ENCODE results near the gene SUPT3H. TPM values are rescaled to one million over a fixed set of nuclear protein-coding genes. Genes with fewer than 3 reads are reported as not detected.
"Not testable (repeated sequence)": the region's sequence is repeated elsewhere in the genome, so short reads cannot be mapped to it uniquely, and the experiment has no call there.

The SUPT3H gene
- total and polyA plus RNA-seq, 5 donors: 3.1 to 4.5 (median 4.1) TPM

DNA sequence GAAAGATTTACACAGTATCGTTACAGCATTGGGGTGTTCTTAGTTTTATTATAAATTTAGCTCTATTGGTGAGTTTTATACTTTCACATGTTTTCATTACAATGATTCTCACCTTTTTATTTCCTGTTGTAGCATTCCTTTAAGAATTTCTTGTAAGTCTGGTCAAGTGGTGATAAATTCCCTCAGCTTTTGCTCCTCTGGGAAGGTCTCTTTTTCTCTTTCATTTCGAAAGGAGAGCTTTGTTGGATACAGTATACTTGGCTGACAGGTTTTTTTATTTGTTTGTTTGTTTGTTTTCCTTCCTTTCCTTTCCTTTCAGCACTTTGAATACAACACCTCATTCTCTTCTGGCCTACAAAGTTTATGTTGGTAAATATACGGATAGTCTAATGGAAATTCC, 299.3 kb downstream of the SUPT3H start:
- ATAC-seq (no peak), DNase-seq (no peak)
- H3K4me3 ChIP-seq (ENCODE audit: low read length): no peak overlapping the region
- H3K27me3 ChIP-seq (ENCODE audit: control insufficient read depth, insufficient read depth): no peaks in the 10 kb centered on the region
- H3K9me3 ChIP-seq (ENCODE audit: control insufficient read depth, low read length): no peaks in the 10 kb centered on the region
- no peak overlapping the region for H3K27ac ChIP-seq (ENCODE audit: low read length)
- intact Hi-C loops (cut with DNase I): no loop called here
- 97% methylated on average over 3 of the region's 3 CpGs for WGBS
- no peaks in the 10 kb centered on the region for H3K4me1 ChIP-seq (ENCODE audit: control insufficient read depth, insufficient read depth, low read length)

GRCh38 chr6:45076217-45076930, 301.4 kb downstream of the SUPT3H start:
- no peak for DNase-seq
- Histone ChIP-seq H3K4me3 (ENCODE audit: low read length) (no peak overlapping the region), H3K27me3 (ENCODE audit: control insufficient read depth, insufficient read depth) (no peaks in the 10 kb centered on the region), H3K27ac (ENCODE audit: low read length) (no peak overlapping the region), H3K4me1 (ENCODE audit: control insufficient read depth, insufficient read depth, low read length) (no peaks in the 10 kb centered on the region), H3K9me3 (ENCODE audit: control insufficient read depth, low read length) (no peaks in the 10 kb centered on the region)
- intact Hi-C loops (cut with DNase I): no loop called here
- 93% methylated on average over 2 of the region's 2 CpGs for WGBS
- ATAC-seq: no peak

GRCh38 chr6:45075246-45075645, 302.5 kb downstream of the SUPT3H start:
- no peaks in the 10 kb centered on the region for H3K9me3 ChIP-seq (ENCODE audit: control insufficient read depth, low read length)
- H3K4me3 ChIP-seq (ENCODE audit: low read length): no peak overlapping the region
- WGBS: 71% methylated on average over 2 of the region's 2 CpGs
- DNase-seq: no peak
- no peak for ATAC-seq
- no peaks in the 10 kb centered on the region for H3K27me3 ChIP-seq (ENCODE audit: control insufficient read depth, insufficient read depth)
- no peak overlapping the region for H3K27ac ChIP-seq (ENCODE audit: low read length)
- intact Hi-C loops (cut with DNase I): no loop called here
- H3K4me1 ChIP-seq (ENCODE audit: control insufficient read depth, insufficient read depth, low read length): no peaks in the 10 kb centered on the region

GRCh38 chr6:45074439-45074838, 303.3 kb downstream of the SUPT3H start:
- WGBS: 81% methylated on average over 1 of the region's 1 CpG
- Histone ChIP-seq H3K27me3 (ENCODE audit: control insufficient read depth, insufficient read depth) (no peaks in the 10 kb centered on the region), H3K9me3 (ENCODE audit: control insufficient read depth, low read length) (no peaks in the 10 kb centered on the region), H3K4me3 (ENCODE audit: low read length) (no peak overlapping the region), H3K4me1 (ENCODE audit: control insufficient read depth, insufficient read depth, low read length) (no peaks in the 10 kb centered on the region), H3K27ac (ENCODE audit: low read length) (no peak overlapping the region)
- no peak for ATAC-seq
- intact Hi-C loops (cut with DNase I): no loop called here
- no peak for DNase-seq

DNA sequence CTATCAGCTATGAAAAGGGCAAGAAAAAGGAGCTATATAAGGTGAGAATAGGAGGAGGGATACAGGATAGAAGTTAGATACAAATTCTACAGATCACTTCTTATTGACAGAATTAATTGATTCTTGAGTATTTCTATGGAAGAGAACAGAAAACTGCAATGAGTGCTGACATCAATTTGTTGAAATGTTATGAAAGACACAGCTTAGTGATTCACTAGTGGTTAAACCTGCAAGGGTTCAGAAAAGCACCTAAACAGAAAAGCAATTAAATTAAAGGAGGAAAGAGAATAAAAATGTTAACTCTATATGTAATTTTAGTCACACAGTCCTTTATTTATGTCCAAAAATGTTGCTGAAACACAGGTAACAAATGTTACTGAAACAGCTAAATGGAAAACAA, 304.0 kb downstream of the SUPT3H start:
- ATAC-seq: no peak
- no peaks in the 10 kb centered on the region for H3K4me1 ChIP-seq (ENCODE audit: control insufficient read depth, insufficient read depth, low read length)
- H3K27me3 ChIP-seq (ENCODE audit: control insufficient read depth, insufficient read depth): no peaks in the 10 kb centered on the region
- no peaks in the 10 kb centered on the region for H3K9me3 ChIP-seq (ENCODE audit: control insufficient read depth, low read length)
- intact Hi-C loops (cut with DNase I): no loop called here
- no peak overlapping the region for H3K27ac ChIP-seq (ENCODE audit: low read length)
- no peak for DNase-seq
- no peak overlapping the region for H3K4me3 ChIP-seq (ENCODE audit: low read length)

DNA sequence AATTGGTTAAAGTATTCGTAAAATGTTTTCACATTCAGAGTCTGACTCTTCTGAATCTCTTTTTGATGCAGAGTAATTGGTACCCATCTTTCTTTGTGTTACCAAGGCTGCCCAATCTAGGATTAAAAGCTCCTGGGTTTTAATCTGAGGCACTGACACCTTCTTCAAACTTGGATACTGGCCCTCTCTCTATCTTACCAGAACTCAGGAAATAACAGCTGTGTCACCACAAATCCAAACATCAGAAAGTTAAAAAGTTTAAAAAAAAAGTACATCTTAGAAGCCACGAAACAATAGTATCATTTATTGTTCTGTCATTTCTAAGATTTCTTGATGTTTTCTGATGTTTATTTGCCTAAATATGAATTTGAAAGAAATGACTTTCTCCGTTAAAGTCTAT, 305.1 kb downstream of the SUPT3H start:
- ATAC-seq (no peak), DNase-seq (no peak)
- Histone ChIP-seq H3K27me3 (ENCODE audit: control insufficient read depth, insufficient read depth) (no peaks in the 10 kb centered on the region), H3K9me3 (ENCODE audit: control insufficient read depth, low read length) (no peaks in the 10 kb centered on the region), H3K4me1 (ENCODE audit: control insufficient read depth, insufficient read depth, low read length) (no peaks in the 10 kb centered on the region), H3K27ac (ENCODE audit: low read length) (no peak overlapping the region), H3K4me3 (ENCODE audit: low read length) (no peak overlapping the region)
- 74% methylated on average over 3 of the region's 3 CpGs for WGBS
- intact Hi-C loops (cut with DNase I): no loop called here

- Histone ChIP-seq H3K4me1 (ENCODE audit: control insufficient read depth, insufficient read depth, low read length) (no peaks in the 10 kb centered on the region), H3K27ac (ENCODE audit: low read length) (no peak overlapping the region), H3K9me3 (ENCODE audit: control insufficient read depth, low read length) (no peaks in the 10 kb centered on the region), H3K27me3 (ENCODE audit: control insufficient read depth, insufficient read depth) (no peaks in the 10 kb centered on the region), H3K4me3 (ENCODE audit: low read length) (no peak overlapping the region)
- intact Hi-C loops (cut with DNase I): no loop called here
- ATAC-seq (no peak), DNase-seq (no peak)
- WGBS: 82% methylated on average over 1 of the region's 1 CpG
Observed at GRCh38 chr6:45072016-45072415, 305.7 kb downstream of the SUPT3H start.

DNA sequence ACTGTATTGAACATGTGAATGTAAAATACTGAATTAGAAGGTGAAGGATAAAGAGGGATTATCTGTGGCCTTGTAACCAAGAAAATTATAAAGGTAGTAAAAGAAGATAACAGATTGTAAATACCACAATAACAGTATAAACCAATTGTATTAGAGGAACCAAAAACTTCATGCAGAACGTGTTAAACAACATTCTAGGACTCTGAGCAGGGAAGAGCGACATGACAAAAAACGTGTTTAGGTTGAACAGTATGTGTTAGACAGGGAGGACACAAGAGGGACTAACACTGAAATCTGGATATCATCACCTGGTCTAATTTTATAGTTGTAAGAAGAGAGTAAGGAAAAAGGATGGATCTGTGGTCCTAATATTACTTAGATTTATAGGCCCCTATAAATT, 308.6 kb downstream of the SUPT3H start:
- Histone ChIP-seq H3K4me3 (ENCODE audit: low read length) (no peak overlapping the region), H3K4me1 (ENCODE audit: control insufficient read depth, insufficient read depth, low read length) (no peaks in the 10 kb centered on the region), H3K27me3 (ENCODE audit: control insufficient read depth, insufficient read depth) (no peaks in the 10 kb centered on the region), H3K27ac (ENCODE audit: low read length) (no peak overlapping the region), H3K9me3 (ENCODE audit: control insufficient read depth, low read length) (no peaks in the 10 kb centered on the region)
- intact Hi-C loops (cut with DNase I): no loop called here
- no peak for DNase-seq
- no peak for ATAC-seq
- WGBS: 92% methylated on average over 3 of the region's 3 CpGs

- WGBS: no CpG with 5 or more reads among the region's 1 CpG
- H3K27me3 ChIP-seq (ENCODE audit: control insufficient read depth, insufficient read depth); ATAC-seq; H3K4me1 ChIP-seq (ENCODE audit: control insufficient read depth, insufficient read depth, low read length); DNase-seq; H3K27ac ChIP-seq (ENCODE audit: low read length); intact Hi-C loops (cut with DNase I); H3K9me3 ChIP-seq (ENCODE audit: control insufficient read depth, low read length); H3K4me3 ChIP-seq (ENCODE audit: low read length): not testable (repeated sequence)
Observed at GRCh38 chr6:45067446-45067845, 310.3 kb downstream of the SUPT3H start.

DNA sequence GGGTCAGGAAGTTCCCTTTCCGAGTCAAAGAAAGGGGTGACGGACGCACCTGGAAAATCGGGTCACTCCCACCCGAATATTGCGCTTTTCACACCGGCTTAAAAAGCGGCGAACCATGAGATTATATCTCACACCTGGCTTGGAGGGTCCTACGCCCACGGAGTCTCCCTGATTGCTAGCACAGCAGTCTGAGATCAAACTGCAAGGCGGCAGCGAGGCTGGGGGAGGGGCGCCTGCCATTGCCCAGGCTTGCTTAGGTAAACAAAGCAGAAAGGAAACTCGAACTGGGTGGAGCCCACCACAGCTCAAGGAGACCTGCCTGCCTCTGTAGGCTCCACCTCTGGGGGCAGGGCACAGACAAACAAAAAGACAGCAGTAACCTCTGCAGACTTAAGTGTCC, 315.1 kb downstream of the SUPT3H start:
- H3K9me3 ChIP-seq (ENCODE audit: control insufficient read depth, low read length); H3K4me1 ChIP-seq (ENCODE audit: control insufficient read depth, insufficient read depth, low read length); ATAC-seq; intact Hi-C loops (cut with DNase I); H3K27ac ChIP-seq (ENCODE audit: low read length); DNase-seq; H3K27me3 ChIP-seq (ENCODE audit: control insufficient read depth, insufficient read depth); H3K4me3 ChIP-seq (ENCODE audit: low read length): not testable (repeated sequence)
- 80% methylated on average over 14 of the region's 15 CpGs for WGBS

DNA sequence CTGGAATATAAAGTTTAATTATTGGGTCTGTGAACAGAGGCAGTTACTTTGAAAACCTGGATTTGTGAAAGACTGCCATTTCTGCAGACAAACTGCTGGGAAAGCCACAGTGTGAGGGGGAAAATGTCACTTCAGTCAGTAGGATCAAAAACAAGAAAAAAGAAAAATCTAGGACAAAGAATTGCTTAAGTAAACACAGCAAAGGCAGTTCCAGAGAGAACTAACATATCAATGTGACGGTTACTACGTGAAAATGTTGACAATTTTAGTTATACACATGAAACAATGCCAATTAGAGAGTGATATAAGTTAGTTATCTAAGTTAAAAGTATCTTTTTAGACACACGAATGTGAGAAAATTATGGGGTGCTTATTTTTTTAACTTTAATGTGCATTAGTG, 320.0 kb downstream of the SUPT3H start:
- 58% methylated on average over 3 of the region's 3 CpGs for WGBS
- Histone ChIP-seq H3K27ac (ENCODE audit: low read length) (no peak overlapping the region), H3K27me3 (ENCODE audit: control insufficient read depth, insufficient read depth) (no peaks in the 10 kb centered on the region), H3K4me1 (ENCODE audit: control insufficient read depth, insufficient read depth, low read length) (no peaks in the 10 kb centered on the region), H3K4me3 (ENCODE audit: low read length) (no peak overlapping the region), H3K9me3 (ENCODE audit: control insufficient read depth, low read length) (no peaks in the 10 kb centered on the region)
- ATAC-seq: no peak
- intact Hi-C loops (cut with DNase I): no loop called here
- DNase-seq: no peak

- no peak for DNase-seq
- H3K4me1 ChIP-seq (ENCODE audit: control insufficient read depth, insufficient read depth, low read length): no peaks in the 10 kb centered on the region
- no peak overlapping the region for H3K4me3 ChIP-seq (ENCODE audit: low read length)
- intact Hi-C loops (cut with DNase I): no loop called here
- 62% methylated on average over 1 of the region's 1 CpG for WGBS
- H3K27me3 ChIP-seq (ENCODE audit: control insufficient read depth, insufficient read depth): no peaks in the 10 kb centered on the region
- H3K27ac ChIP-seq (ENCODE audit: low read length): no peak overlapping the region
- no peaks in the 10 kb centered on the region for H3K9me3 ChIP-seq (ENCODE audit: control insufficient read depth, low read length)
- ATAC-seq: no peak
Observed at GRCh38 chr6:45054610-45055009, 323.1 kb downstream of the SUPT3H start.
